ENCODE measurements around the gene PFKFB2.

The PFKFB2 gene

GRCh38 chr1:207010726-207011125 lies 42.3 kb upstream of the PFKFB2 start:
- Histone ChIP-seq H2AFZ (ENCODE audit: low read depth, low read length) (no peak overlapping the region), H3K23ac (ENCODE audit: low read length in 2 of 2) (no peak overlapping the region), H3K14ac (ENCODE audit: low read length in 2 of 2) (no peak overlapping the region), H2BK12ac (ENCODE audit: low read length in 2 of 2) (no peak overlapping the region), H3K18ac (ENCODE audit: low read depth in 1 of 2, low read length in 2 of 2) (no peak overlapping the region), H2BK15ac (ENCODE audit: low read depth, poor library complexity, severe bottlenecking) (no peak overlapping the region), H3K4ac (ENCODE audit: low read depth in 1 of 2, low read length in 2 of 2) (no peak overlapping the region), H3K27me3 (ENCODE audit: control insufficient read depth in 1 of 2, insufficient read depth in 1 of 2, low read length in 2 of 2) (peaks cover 0 to 17% of the 10 kb centered on the region in 2 experiments), H3K36me3 (ENCODE audit: control insufficient read depth in 1 of 2, insufficient read depth in 2 of 2, low read depth in 1 of 2, low read length in 2 of 2) (no peaks in the 10 kb centered on the region), H2BK5ac (ENCODE audit: low read depth, low read length, poor library complexity, severe bottlenecking) (no peak overlapping the region), H3K9ac (ENCODE audit: low read length) (no peak overlapping the region), H4K91ac (ENCODE audit: low read length) (no peak overlapping the region), H4K8ac (ENCODE audit: low read length) (no peak overlapping the region), H3K9me3 (ENCODE audit: control insufficient read depth, low read length) (no peaks in the 10 kb centered on the region), H2BK120ac (ENCODE audit: low read depth, low read length) (no peak overlapping the region), H3K27ac (ENCODE audit: low read length, poor library complexity, severe bottlenecking) (no peak overlapping the region), H3K4me3 (ENCODE audit: insufficient read depth in 1 of 2, low read depth in 1 of 2, low read length in 2 of 2) (no peak overlapping the region), H2AK5ac (ENCODE audit: low read length, severe bottlenecking) (no peak overlapping the region), H3K79me1 (replicated peaks; ENCODE audit: low read length, poor library complexity, severe bottlenecking) (no peaks in the 10 kb centered on the region), H3K4me1 (ENCODE audit: control insufficient read depth, insufficient read depth, low read depth, low read length) (peaks cover 11% of the 10 kb centered on the region), H3K4me2 (ENCODE audit: low read length, poor library complexity, severe bottlenecking) (no peak overlapping the region)
- DNase-seq: no peak
- WGBS: 93% methylated on average over 2 of the region's 2 CpGs

- WGBS: 93% methylated on average over 6 of the region's 6 CpGs
- Histone ChIP-seq H2AFZ (ENCODE audit: low read depth, low read length) (no peak overlapping the region), H3K4me1 (ENCODE audit: control insufficient read depth, insufficient read depth, low read depth, low read length) (peaks cover 1% of the 10 kb centered on the region), H3K79me1 (replicated peaks; ENCODE audit: low read length, poor library complexity, severe bottlenecking) (no peaks in the 10 kb centered on the region), H2BK120ac (ENCODE audit: low read depth, low read length) (no peak overlapping the region), H3K9me3 (ENCODE audit: control insufficient read depth, low read length) (no peaks in the 10 kb centered on the region), H2BK5ac (ENCODE audit: low read depth, low read length, poor library complexity, severe bottlenecking) (no peak overlapping the region), H3K14ac (ENCODE audit: low read length in 2 of 2) (no peak overlapping the region), H2BK15ac (ENCODE audit: low read depth, poor library complexity, severe bottlenecking) (no peak overlapping the region), H3K9ac (ENCODE audit: low read length) (no peak overlapping the region), H3K23ac (ENCODE audit: low read length in 2 of 2) (no peak overlapping the region), H3K4me3 (ENCODE audit: insufficient read depth in 1 of 2, low read depth in 1 of 2, low read length in 2 of 2) (no peak overlapping the region), H3K36me3 (ENCODE audit: control insufficient read depth in 1 of 2, insufficient read depth in 2 of 2, low read depth in 1 of 2, low read length in 2 of 2) (no peaks in the 10 kb centered on the region), H3K27ac (ENCODE audit: low read length, poor library complexity, severe bottlenecking) (no peak overlapping the region), H4K8ac (ENCODE audit: low read length) (no peak overlapping the region), H3K4ac (ENCODE audit: low read depth in 1 of 2, low read length in 2 of 2) (no peak overlapping the region), H3K4me2 (ENCODE audit: low read length, poor library complexity, severe bottlenecking) (no peak overlapping the region), H2AK5ac (ENCODE audit: low read length, severe bottlenecking) (no peak overlapping the region), H3K27me3 (ENCODE audit: control insufficient read depth in 1 of 2, insufficient read depth in 1 of 2, low read length in 2 of 2) (peaks cover 0 to 16% of the 10 kb centered on the region in 2 experiments), H2BK12ac (ENCODE audit: low read length in 2 of 2) (no peak overlapping the region), H3K18ac (ENCODE audit: low read depth in 1 of 2, low read length in 2 of 2) (no peak overlapping the region), H4K91ac (ENCODE audit: low read length) (no peak overlapping the region)
- no peak for DNase-seq
Observed at GRCh38 chr1:207013321-207014085, 39.6 kb upstream of the PFKFB2 start.

GRCh38 chr1:207014728-207015127 lies 38.3 kb upstream of the PFKFB2 start:
- Histone ChIP-seq H3K14ac (ENCODE audit: low read length in 2 of 2) (no peak overlapping the region), H3K9me3 (ENCODE audit: control insufficient read depth, low read length) (no peaks in the 10 kb centered on the region), H3K4me1 (ENCODE audit: control insufficient read depth, insufficient read depth, low read depth, low read length) (peaks cover 1% of the 10 kb centered on the region), H4K91ac (ENCODE audit: low read length) (no peak overlapping the region), H3K4me3 (ENCODE audit: insufficient read depth in 1 of 2, low read depth in 1 of 2, low read length in 2 of 2) (no peak overlapping the region), H3K4ac (ENCODE audit: low read depth in 1 of 2, low read length in 2 of 2) (no peak overlapping the region), H3K36me3 (ENCODE audit: control insufficient read depth in 1 of 2, insufficient read depth in 2 of 2, low read depth in 1 of 2, low read length in 2 of 2) (no peaks in the 10 kb centered on the region), H3K79me1 (replicated peaks; ENCODE audit: low read length, poor library complexity, severe bottlenecking) (no peaks in the 10 kb centered on the region), H2BK12ac (ENCODE audit: low read length in 2 of 2) (no peak overlapping the region), H3K27ac (ENCODE audit: low read length, poor library complexity, severe bottlenecking) (no peak overlapping the region), H3K4me2 (ENCODE audit: low read length, poor library complexity, severe bottlenecking) (no peak overlapping the region), H2AFZ (ENCODE audit: low read depth, low read length) (no peak overlapping the region), H2BK120ac (ENCODE audit: low read depth, low read length) (no peak overlapping the region), H4K8ac (ENCODE audit: low read length) (no peak overlapping the region), H3K27me3 (ENCODE audit: control insufficient read depth in 1 of 2, insufficient read depth in 1 of 2, low read length in 2 of 2) (peaks cover 0 to 12% of the 10 kb centered on the region in 2 experiments), H2BK15ac (ENCODE audit: low read depth, poor library complexity, severe bottlenecking) (no peak overlapping the region), H2BK5ac (ENCODE audit: low read depth, low read length, poor library complexity, severe bottlenecking) (no peak overlapping the region), H2AK5ac (ENCODE audit: low read length, severe bottlenecking) (no peak overlapping the region), H3K23ac (ENCODE audit: low read length in 2 of 2) (no peak overlapping the region), H3K18ac (ENCODE audit: low read depth in 1 of 2, low read length in 2 of 2) (no peak overlapping the region), H3K9ac (ENCODE audit: low read length) (no peak overlapping the region)
- WGBS: 87% methylated on average over 3 of the region's 3 CpGs
- DNase-seq: no peak

GRCh38 chr1:207015791-207016190 lies 37.3 kb upstream of the PFKFB2 start:
- H3K14ac ChIP-seq (ENCODE audit: low read length in 2 of 2): no peak overlapping the region
- H2AFZ ChIP-seq (ENCODE audit: low read depth, low read length): no peak overlapping the region
- no peak overlapping the region for H2BK15ac ChIP-seq (ENCODE audit: low read depth, poor library complexity, severe bottlenecking)
- no peak overlapping the region for H4K91ac ChIP-seq (ENCODE audit: low read length)
- H3K27ac ChIP-seq (ENCODE audit: low read length, poor library complexity, severe bottlenecking): no peak overlapping the region
- no peak overlapping the region for H2BK5ac ChIP-seq (ENCODE audit: low read depth, low read length, poor library complexity, severe bottlenecking)
- H3K4me1 ChIP-seq (ENCODE audit: control insufficient read depth, insufficient read depth, low read depth, low read length): peaks cover 1% of the 10 kb centered on the region
- no peak overlapping the region for H4K8ac ChIP-seq (ENCODE audit: low read length)
- no peak overlapping the region for H3K4me3 ChIP-seq (ENCODE audit: insufficient read depth in 1 of 2, low read depth in 1 of 2, low read length in 2 of 2)
- H3K18ac ChIP-seq (ENCODE audit: low read depth in 1 of 2, low read length in 2 of 2): no peak overlapping the region
- H3K79me1 ChIP-seq (replicated peaks; ENCODE audit: low read length, poor library complexity, severe bottlenecking): no peaks in the 10 kb centered on the region
- H3K23ac ChIP-seq (ENCODE audit: low read length in 2 of 2): no peak overlapping the region
- no peak for DNase-seq
- H3K27me3 ChIP-seq (ENCODE audit: control insufficient read depth in 1 of 2, insufficient read depth in 1 of 2, low read length in 2 of 2): peaks cover 0 to 12% of the 10 kb centered on the region in 2 experiments
- no peak overlapping the region for H2AK5ac ChIP-seq (ENCODE audit: low read length, severe bottlenecking)
- WGBS: 85% methylated on average over 3 of the region's 3 CpGs
- H2BK120ac ChIP-seq (ENCODE audit: low read depth, low read length): no peak overlapping the region
- no peak overlapping the region for H3K4me2 ChIP-seq (ENCODE audit: low read length, poor library complexity, severe bottlenecking)
- no peak overlapping the region for H2BK12ac ChIP-seq (ENCODE audit: low read length in 2 of 2)
- no peak overlapping the region for H3K4ac ChIP-seq (ENCODE audit: low read depth in 1 of 2, low read length in 2 of 2)
- H3K9me3 ChIP-seq (ENCODE audit: control insufficient read depth, low read length): no peaks in the 10 kb centered on the region
- no peak overlapping the region for H3K9ac ChIP-seq (ENCODE audit: low read length)
- H3K36me3 ChIP-seq (ENCODE audit: control insufficient read depth in 1 of 2, insufficient read depth in 2 of 2, low read depth in 1 of 2, low read length in 2 of 2): no peaks in the 10 kb centered on the region
